Measurements from ENCODE around the gene ALG10B.
"Not testable (repeated sequence)": the region's sequence is repeated elsewhere in the genome, so short reads cannot be mapped to it uniquely, and the experiment has no call there.

ALG10B gene, protein sequence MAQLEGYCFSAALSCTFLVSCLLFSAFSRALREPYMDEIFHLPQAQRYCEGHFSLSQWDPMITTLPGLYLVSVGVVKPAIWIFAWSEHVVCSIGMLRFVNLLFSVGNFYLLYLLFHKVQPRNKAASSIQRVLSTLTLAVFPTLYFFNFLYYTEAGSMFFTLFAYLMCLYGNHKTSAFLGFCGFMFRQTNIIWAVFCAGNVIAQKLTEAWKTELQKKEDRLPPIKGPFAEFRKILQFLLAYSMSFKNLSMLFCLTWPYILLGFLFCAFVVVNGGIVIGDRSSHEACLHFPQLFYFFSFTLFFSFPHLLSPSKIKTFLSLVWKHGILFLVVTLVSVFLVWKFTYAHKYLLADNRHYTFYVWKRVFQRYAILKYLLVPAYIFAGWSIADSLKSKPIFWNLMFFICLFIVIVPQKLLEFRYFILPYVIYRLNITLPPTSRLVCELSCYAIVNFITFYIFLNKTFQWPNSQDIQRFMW

GRCh38 chr12:38316391-38317129 lies at the start of gene ALG10B:
ALG10B (plus strand) TSS chr12:38316774; CDS start chr12:38316894, 120 bp downstream.
- peak; percentile 100 for ATAC-seq
- DNase-seq = peak; percentile 90

DNA sequence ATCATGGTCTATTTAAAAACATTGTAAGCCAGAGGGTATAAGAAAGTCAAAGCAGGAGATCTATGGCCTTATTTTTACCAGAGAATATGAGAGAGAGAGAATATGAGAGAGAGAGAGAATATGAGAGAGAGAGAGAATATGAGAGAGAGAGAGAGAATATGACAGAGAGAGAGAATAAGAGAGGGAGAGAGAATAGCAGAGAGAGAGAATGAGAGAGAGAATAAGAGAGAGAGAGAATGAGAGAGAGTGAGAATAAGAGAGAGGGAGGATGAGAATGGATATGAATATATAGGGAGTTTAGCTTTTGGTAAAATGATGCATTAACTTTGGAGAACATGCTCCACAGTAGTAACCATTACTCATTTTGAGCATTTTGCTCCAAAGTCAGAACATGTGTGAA lies 48.0 kb upstream of the ALG10B start:
- DNase-seq (no peak), ATAC-seq (no peak)

DNA sequence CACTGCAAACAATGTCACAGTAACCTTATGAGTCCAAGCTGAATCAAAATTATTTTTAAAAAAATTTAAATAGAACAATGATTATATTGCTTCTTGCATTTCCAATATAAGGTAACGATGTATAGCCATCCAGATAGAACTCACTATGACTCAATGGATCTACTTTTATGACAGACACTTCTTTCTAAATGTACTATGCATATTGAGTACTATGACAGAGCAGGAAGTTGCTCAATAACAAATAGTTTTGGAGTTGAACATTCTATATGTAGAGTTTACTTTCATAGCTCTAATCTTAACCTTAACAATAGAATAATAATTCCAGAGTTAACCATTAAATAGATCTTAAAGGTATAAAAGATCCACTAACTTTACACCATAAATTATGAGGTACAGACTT lies 46.7 kb upstream of the ALG10B start:
- no peak for ATAC-seq
- DNase-seq = no peak

GRCh38 chr12:38279756-38280155 lies 36.8 kb upstream of the ALG10B start:
- ATAC-seq (no peak), DNase-seq (no peak)

DNA sequence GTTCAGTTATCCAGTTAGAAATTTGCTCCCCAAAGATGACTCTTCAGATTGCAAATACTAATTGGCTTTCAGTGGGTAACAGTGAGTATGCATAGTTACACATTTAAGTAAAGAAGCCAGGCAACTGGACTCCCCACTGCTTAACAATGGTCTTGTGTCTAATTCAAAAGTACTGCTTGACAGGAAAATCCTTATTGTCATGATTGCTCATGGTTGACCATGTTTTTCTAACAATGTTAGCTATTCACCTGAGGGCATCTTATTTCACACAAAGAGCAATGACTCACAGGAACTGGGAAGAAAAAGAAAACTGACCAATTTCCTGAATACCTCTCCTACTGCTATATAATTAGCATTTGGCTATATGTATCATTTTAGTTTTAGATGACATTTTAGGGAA lies 33.7 kb upstream of the ALG10B start:
- DNase-seq (no peak), ATAC-seq (no peak)

GRCh38 chr12:38289396-38289795 lies 27.2 kb upstream of the ALG10B start:
- ATAC-seq = no peak

GRCh38 chr12:38291160-38291559 lies 25.4 kb upstream of the ALG10B start:
- no peak for ATAC-seq

More at GRCh38 chr12:38289396-38289795, 27.2 kb upstream of the ALG10B start:
- DNase-seq = no peak

GRCh38 chr12:38302972-38303371 lies 13.6 kb upstream of the ALG10B start:
- ATAC-seq, DNase-seq: not testable (repeated sequence)

More at GRCh38 chr12:38291160-38291559, 25.4 kb upstream of the ALG10B start:
- DNase-seq = no peak

DNA sequence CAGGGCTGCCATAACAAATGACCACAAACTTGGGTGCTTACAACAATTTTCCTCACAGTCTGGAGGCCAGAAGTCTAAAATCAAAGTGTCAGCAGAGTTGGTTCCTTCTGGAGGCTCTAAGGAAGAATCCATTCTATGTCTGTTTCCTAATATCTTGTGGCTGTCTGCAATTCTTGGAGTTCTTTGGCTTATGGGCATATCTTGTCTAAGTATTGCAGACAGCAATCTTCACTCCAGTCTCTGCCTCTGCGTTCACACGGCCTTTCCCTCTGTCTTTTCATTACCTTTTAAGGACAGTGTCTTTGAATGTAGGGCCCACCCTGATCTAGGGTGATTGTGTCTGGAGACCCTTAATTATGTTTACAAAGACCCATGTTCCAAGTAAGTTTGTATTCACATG lies 5.4 kb downstream of the ALG10B start:
- not testable (repeated sequence) for DNase-seq, ATAC-seq

GRCh38 chr12:38324912-38325311 lies 8.3 kb downstream of the ALG10B start:
- no peak for ATAC-seq

DNA sequence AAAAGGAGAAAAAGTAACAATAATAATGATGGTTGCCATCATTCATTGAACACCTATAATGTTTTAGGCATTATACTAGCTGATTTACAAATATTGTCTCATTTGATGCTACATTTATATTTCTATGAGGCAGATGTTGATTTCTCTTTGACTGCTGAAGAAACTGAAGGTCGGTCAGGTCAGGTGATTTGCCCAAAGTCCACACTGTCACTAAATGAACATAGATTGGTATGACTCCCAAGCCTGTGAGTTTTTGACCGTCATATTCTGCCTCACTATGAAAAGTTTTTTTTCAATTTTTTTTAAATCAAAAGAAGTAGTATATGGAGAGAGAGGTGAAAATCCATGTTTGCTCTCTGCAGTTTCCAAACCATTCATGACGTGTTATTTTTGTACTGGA lies 10.8 kb downstream of the ALG10B start:
- DNase-seq (no peak), ATAC-seq (no peak)

More at GRCh38 chr12:38324912-38325311, 8.3 kb downstream of the ALG10B start:
- no peak for DNase-seq

DNA sequence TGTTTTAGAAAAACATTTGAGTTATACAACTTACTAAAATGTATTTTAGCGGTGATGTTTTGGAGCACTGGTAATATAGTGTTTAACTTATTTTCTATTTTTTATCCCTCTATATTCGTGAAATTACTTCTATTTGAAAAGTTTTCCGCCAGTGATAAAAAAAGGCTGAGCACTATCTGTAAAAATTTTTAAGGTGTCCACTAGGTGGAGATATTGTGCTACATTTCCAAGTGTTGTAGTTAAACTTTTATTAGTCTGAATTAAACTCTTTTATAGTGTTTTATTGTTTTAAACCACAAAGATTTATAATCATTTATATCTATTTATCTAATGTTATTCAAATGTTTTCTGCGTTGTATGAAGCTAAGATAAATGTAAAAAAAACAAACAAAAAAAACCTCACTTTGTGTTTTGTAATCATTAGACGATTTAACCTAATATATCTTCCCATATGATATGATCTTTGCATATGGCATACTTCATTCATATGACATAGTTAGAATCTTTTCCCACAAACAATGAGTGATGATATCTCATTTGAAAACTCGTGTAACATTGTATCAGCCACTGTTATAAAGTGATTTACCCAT lies 11.8 kb downstream of the ALG10B start:
- ATAC-seq (no peak), DNase-seq (no peak)

DNA sequence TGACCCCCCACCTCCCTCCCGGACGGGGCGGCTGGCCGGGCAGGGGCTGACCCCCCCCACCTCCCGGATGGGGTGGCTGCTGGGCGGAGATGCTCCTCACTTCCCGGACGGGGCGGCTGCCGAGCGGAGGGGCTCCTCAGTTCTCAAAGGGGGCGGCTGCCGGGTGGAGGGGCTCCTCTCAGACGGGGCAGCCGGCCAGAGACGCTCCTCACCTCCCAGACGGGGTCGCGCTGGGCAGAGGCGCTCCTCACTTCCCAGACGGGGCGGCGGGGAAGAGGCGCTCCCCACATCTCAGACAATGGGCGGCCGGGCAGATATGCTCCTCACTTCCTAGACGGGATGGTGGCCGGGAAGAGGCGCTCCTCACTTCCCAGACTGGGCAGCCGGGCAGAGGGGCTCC lies 13.8 kb downstream of the ALG10B start:
- not testable (repeated sequence) for DNase-seq, ATAC-seq

GRCh38 chr12:38332814-38333213 lies 16.2 kb downstream of the ALG10B start:
- DNase-seq (no peak), ATAC-seq (no peak)

DNA sequence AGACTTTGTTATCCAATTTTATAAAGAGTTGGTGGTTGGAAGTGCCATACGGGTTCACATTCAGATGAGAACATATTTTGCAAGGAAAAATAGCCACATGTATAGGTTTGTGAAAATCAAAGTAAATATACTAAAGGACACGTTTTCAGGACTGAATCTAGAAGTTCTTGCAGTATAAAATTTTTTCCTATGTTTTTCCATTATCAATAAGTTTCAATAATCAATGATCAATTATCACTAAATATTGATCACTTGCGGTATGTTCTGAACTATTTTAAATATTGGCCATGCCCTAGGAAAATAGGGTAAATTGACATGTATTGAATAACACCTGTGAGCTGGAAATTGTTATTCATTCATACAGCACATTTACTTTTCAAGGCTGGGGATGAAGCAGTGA lies 25.9 kb downstream of the ALG10B start:
- DNase-seq (no peak), ATAC-seq (no peak)

- not testable (repeated sequence) for ATAC-seq, DNase-seq
Measured at GRCh38 chr12:38343256-38343655, 26.7 kb downstream of the ALG10B start.

GRCh38 chr12:38343916-38344315 lies 27.3 kb downstream of the ALG10B start:
- ATAC-seq, DNase-seq: not testable (repeated sequence)

GRCh38 chr12:38350342-38351174 lies 34.0 kb downstream of the ALG10B start:
- ATAC-seq = peak; percentile 52
- DNase-seq = no peak

GRCh38 chr12:38351175-38351508 lies 34.6 kb downstream of the ALG10B start:
- ATAC-seq, DNase-seq: not testable (repeated sequence)

DNA sequence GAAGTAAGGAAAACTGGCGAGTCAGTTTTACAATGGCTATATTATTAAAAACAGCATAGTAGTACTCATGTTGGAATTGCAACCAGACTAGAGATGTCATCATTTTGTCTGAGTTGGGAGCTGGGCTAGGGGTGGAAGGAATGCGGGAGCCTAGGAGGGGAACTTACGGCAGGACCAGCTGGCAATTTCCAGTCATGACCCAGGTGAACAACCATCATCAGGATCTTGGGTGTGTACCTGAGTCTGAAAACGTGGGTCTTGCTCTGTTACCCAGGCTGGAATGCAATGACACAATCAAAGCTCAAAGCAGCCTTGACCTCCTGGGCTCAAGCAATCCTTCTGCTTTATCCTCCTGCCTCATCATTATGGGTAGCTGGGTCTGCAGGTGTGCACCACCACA lies 50.9 kb downstream of the ALG10B start:
- ATAC-seq (no peak), DNase-seq (no peak)

GRCh38 chr12:38370311-38370710 lies 53.7 kb downstream of the ALG10B start:
- DNase-seq = no peak
- no peak for ATAC-seq

DNA sequence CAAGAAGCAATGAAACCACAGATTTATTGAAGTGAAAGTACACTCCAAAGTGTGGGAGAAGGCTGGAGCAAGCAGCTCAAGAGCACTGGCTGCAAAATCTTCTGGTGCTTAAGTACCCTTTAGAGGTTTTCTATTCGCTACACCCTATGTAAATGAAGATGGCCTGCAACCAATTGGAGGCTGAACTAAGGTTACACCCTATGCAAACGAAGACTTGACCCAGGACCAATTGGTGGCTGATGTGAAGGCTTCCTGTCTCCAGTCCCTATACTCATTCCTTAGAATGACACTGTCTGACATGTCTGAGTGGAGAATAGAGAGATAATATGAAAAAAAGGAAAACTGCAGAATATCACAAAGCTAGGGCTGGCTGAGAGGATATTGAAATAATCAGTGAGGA lies 57.2 kb downstream of the ALG10B start:
- ATAC-seq = no peak
- no peak for DNase-seq

All from stimulated activated naive CD8-positive, alpha-beta T cell treated with anti-CD3 and anti-CD28 coated beads, Interleukin-15, Interleukin-2, amounts not matched to agents 100 U/mL and 50 U/mL, for 24 hours (primary cell).